GM12878 (cell line): ENCODE results near the gene ETV7. TPM values are rescaled to one million over a fixed set of nuclear protein-coding genes. Genes with fewer than 3 reads are reported as not detected.

Experiments used
- ATAC-seq: fragments of 200-7000 bp; cut with Tn5 transposase; 3 replicates; pipeline ENCODE4 v1.9.1; 2020; ENCODE audit warnings: mild to moderate bottlenecking, moderate library complexity
- BruUV-seq: library from RNA; stranded (reverse); fragments of 400-500 nt; replicated peaks from 2 replicates; lab custom pipeline; 2021; lab: Mats Ljungman, UMichigan
- CTCF ChIA-PET: fragments of 300-600 bp; sonication (Branson Sonifier 250); formaldehyde crosslinking; extraction: SDS; loops from one replicate; lab custom pipeline; 2021; ENCODE audit warnings: inconsistent platforms; lab: Yijun Ruan, JAX
- POLR2A ChIA-PET: fragments of 350-600 bp; formaldehyde crosslinking; extraction: SDS; loops from one replicate; lab custom pipeline; 2021; ENCODE audit warnings: inconsistent platforms; lab: Charles Lee
- RAD21 ChIA-PET: fragments of 300-600 bp; sonication (Branson Sonifier 250); formaldehyde crosslinking; loops from one replicate; lab custom pipeline; 2023; ENCODE audit warnings: antibody characterized with exemption; ENCODE audit not compliant: unreplicated experiment; lab: Charles Lee
- SMC1A ChIA-PET: fragments of 300-600 bp; sonication (Branson Sonifier 250); formaldehyde crosslinking; loops from one replicate; lab custom pipeline; 2023; ENCODE audit not compliant: unreplicated experiment, uncharacterized antibody; lab: Charles Lee
- DNase-seq: peaks from one replicate; pipeline ENCODE4 v3.0.0-alpha.2; 2011; ENCODE audit warnings: low read depth, low spot score
- FAIRE-seq: peaks from 3 replicates; lab custom pipeline; 2011; peaks lifted over from hg19 to GRCh38; lab: Jason Lieb, UNC
- H2AFZ ChIP-seq: 2 replicates; pipeline ENCODE4 v1.6.0; 2011; ENCODE audit warnings: low read depth, low read length, control low read depth; ENCODE audit not compliant: control insufficient read depth
- H3K27ac ChIP-seq: 2 replicates; pipeline ENCODE4 v1.5.1; 2011; ENCODE audit warnings: control low read depth; ENCODE audit not compliant: control insufficient read depth, insufficient read depth
- H3K27me3 ChIP-seq, 2 experiments: replicated peaks in 1 of 2; 2 replicates each; pipeline versions ENCODE4 v1.6.0 to v1.6.1; 2011; ENCODE audit warnings: low read length in 1 of 2; ENCODE audit not compliant: control insufficient read depth in 2 of 2, insufficient read depth in 2 of 2
- H3K36me3 ChIP-seq, 2 experiments: 2 replicates each; pipeline ENCODE4 v1.5.1; 2011; ENCODE audit warnings: low read length in 1 of 2; ENCODE audit not compliant: control insufficient read depth in 2 of 2, insufficient read depth in 2 of 2
- H3K4me1 ChIP-seq: 2 replicates; pipeline ENCODE4 v1.6.1; 2011; ENCODE audit warnings: mild to moderate bottlenecking, low read length, moderate library complexity, mixed read lengths; ENCODE audit not compliant: control insufficient read depth, insufficient read depth
- H3K4me2 ChIP-seq: 2 replicates; pipeline ENCODE4 v1.6.0; 2011; ENCODE audit warnings: control low read depth; ENCODE audit not compliant: control insufficient read depth, insufficient read depth
- H3K4me3 ChIP-seq: fragments of 200-600 bp; sonication (generic); 2 replicates; pipeline ENCODE4 v1.5.1; 2016
- H3K79me2 ChIP-seq: 2 replicates; pipeline ENCODE4 v1.6.0; 2011; ENCODE audit warnings: low read length; ENCODE audit not compliant: control insufficient read depth, insufficient read depth
- H3K9ac ChIP-seq: 2 replicates; pipeline ENCODE4 v1.8.0; 2011; ENCODE audit warnings: low read length, control low read depth, mixed read lengths; ENCODE audit not compliant: control insufficient read depth, insufficient read depth
- H3K9me3 ChIP-seq: replicated peaks from 3 replicates; pipeline ENCODE4 v1.5.1; 2011; ENCODE audit warnings: mild to moderate bottlenecking, low read length; ENCODE audit not compliant: control insufficient read depth, insufficient read depth
- H4K20me1 ChIP-seq: 2 replicates; pipeline ENCODE4 v1.6.0; 2011; ENCODE audit not compliant: control insufficient read depth, insufficient read depth
- IRF3 ChIP-seq: fragments of 450-650 bp; IDR thresholded peaks from 2 replicates; pipeline ENCODE4 v1.6.1; 2014; ENCODE audit warnings: mild to moderate bottlenecking
- MTA2 ChIP-seq: fragments of 450-650 bp; IDR thresholded peaks from 2 replicates; pipeline ENCODE4 v1.6.1; 2016; ENCODE audit warnings: low read depth, mild to moderate bottlenecking, moderate library complexity
- SMAD5 ChIP-seq: IDR thresholded peaks from 2 replicates; pipeline ENCODE4 v1.6.1; 2016; ENCODE audit warnings: antibody characterized with exemption, low read depth
- ZNF207 ChIP-seq: fragments of 450-650 bp; IDR thresholded peaks from 2 replicates; pipeline ENCODE4 v1.6.1; 2014; ENCODE audit warnings: antibody characterized with exemption, mild to moderate bottlenecking, borderline replicate concordance
- WGBS: methylation state at CpG from one replicate; pipeline ENCODE4 v1.1.6; 2016; ENCODE audit warnings: low lambda C conversion rate; ENCODE audit not compliant: insufficient replicate concordance, insufficient coverage; ENCODE audit errors: missing lambda C conversion rate; 5-methylcytosine and 5-hydroxymethylcytosine counted together
- in situ Hi-C: fragments of 300-500 bp; cut with MboI; formaldehyde crosslinking; loops from 9 replicates; pipeline ENCODE4 v1.14.3; 2018; ENCODE audit warnings: mixed read lengths
- intact Hi-C: fragments of 100-400 bp; cut with micrococcal nuclease; formaldehyde crosslinking; loops from one replicate; pipeline ENCODE4 v1.14.2; 2022; ENCODE audit not compliant: unreplicated experiment
- polyA plus RNA-seq, 11 experiments: library from polyadenylated mRNA; depleted of rRNA in 4 of 11; unstranded in 6 of 11; stranded (reverse) in 5 of 11; fragments of >200 nt; fragmentation: Nextera tagmentation in 4 of 11; fragmentation: Illumina TruSeq in 1 of 11; extraction: Ambion mirVana in 4 of 11; extraction: Trizol in 1 of 11; gene quantifications; 1 replicate in 1 of 11; 2 replicates in 10 of 11; pipeline versions ENCODE4 v1.2.1 to v1.2.3, GENCODE V29; 2011 to 2016; ENCODE audit warnings: inconsistent platforms in 2 of 11, missing spikeins in 2 of 11, low read depth in 1 of 11
- total RNA-seq, 4 experiments: library from RNA; depleted of rRNA in 3 of 4; stranded (reverse); fragments of >200 nt in 3 of 4; fragmentation: Illumina TruSeq in 1 of 4; extraction: Trizol in 1 of 4; gene quantifications; 2 replicates each; pipeline versions ENCODE4 v1.2.1 to v1.2.3, GENCODE V29; 2013 to 2021
- TF ChIP-seq, protein P1 (sequence below): fragments of 450-650 bp; IDR thresholded peaks from 2 replicates; pipeline ENCODE4 v1.6.1; 2018; ENCODE audit warnings: borderline replicate concordance, mild to moderate bottlenecking; ENCODE audit not compliant: partially characterized antibody

The ETV7 gene
- total and polyA plus RNA-seq, 10 of the 15 experiments (the other 5 are each of a cell fraction or from before 2014, with no cell fraction given): 0.04 to 1.8 (median 1.3) TPM

DNA sequence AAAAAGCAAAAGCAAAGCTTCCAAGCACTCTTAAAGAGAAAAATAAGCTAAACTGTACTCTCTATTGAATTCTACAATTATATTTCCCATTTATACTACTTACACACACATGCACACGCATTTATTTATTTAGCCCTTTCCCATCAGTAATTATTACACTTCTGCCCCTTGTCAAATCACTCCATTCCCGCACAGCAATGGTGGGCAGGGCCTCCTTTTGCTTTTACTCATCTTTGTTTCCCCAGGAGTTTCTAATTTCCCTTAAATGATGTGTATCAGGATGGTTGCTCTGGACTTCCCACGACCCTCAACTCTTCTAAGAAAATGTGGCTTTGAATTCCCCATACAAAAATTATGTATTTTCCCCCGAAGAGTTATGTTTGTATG, 35.2 kb upstream of the ETV7 start (continued):
- TF ChIP-seq, protein P1, sequence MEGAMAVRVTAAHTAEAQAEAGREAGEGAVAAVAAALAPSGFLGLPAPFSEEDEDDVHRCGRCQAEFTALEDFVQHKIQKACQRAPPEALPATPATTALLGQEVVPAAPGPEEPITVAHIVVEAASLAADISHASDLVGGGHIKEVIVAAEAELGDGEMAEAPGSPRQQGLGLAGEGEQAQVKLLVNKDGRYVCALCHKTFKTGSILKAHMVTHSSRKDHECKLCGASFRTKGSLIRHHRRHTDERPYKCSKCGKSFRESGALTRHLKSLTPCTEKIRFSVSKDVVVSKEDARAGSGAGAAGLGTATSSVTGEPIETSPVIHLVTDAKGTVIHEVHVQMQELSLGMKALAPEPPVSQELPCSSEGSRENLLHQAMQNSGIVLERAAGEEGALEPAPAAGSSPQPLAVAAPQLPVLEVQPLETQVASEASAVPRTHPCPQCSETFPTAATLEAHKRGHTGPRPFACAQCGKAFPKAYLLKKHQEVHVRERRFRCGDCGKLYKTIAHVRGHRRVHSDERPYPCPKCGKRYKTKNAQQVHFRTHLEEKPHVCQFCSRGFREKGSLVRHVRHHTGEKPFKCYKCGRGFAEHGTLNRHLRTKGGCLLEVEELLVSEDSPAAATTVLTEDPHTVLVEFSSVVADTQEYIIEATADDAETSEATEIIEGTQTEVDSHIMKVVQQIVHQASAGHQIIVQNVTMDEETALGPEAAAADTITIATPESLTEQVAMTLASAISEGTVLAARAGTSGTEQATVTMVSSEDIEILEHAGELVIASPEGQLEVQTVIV: no peak
- TF ChIP-seq IRF3: no peak
- no peak for TF ChIP-seq ZNF207
- 0 out of 2 replicates have a peak, but pooled peaks have one; percentile 15 for TF ChIP-seq MTA2

- Histone ChIP-seq H2AFZ (no peak overlapping the region), H3K4me2 (no peak overlapping the region), H3K4me1 (peaks cover 8% of the 10 kb centered on the region), H3K4me3 (no peak overlapping the region), H3K36me3 (no peaks in the 10 kb centered on the region), H3K27me3 (no peaks in the 10 kb centered on the region), H3K9ac (no peak overlapping the region), H4K20me1 (no peaks in the 10 kb centered on the region), H3K27ac (no peak overlapping the region), H3K79me2 (no peaks in the 10 kb centered on the region), H3K9me3 (no peaks in the 10 kb centered on the region)
- BruUV-seq: no TSS peak
- RAD21 ChIA-PET: interaction anchor here (0.8 to 1.5 kb wide), 5 partner anchors 8 to 196 kb away, joined by 3 to 4 read pairs (median 4); no protein-coding TSS in a partner anchor
- no peak for DNase-seq
- SMC1A ChIA-PET: interaction anchor here (0.9 to 1.1 kb wide), 4 partner anchors 13 to 180 kb away, joined by 3 to 7 read pairs (median 3); no protein-coding TSS in a partner anchor
- FAIRE-seq: no peak
- ATAC-seq: no peak
- POLR2A ChIA-PET: no interaction called here
- no peak for TF ChIP-seq SMAD5
- in situ Hi-C loops: no loop called here
- intact Hi-C loops: no loop called here
- 92% methylated on average over 1 of the region's 1 CpG for WGBS
- CTCF ChIA-PET: interaction anchor here (0.8 to 1.1 kb wide), 4 partner anchors 114 to 339 kb away, joined by 3 to 5 read pairs (median 4); no protein-coding TSS in a partner anchor
Observed at GRCh38 chr6:36419310-36419709, 31.8 kb upstream of the ETV7 start.
